IMR-90 (cell line): ENCODE measurements around the gene LYSMD2. TPM values are rescaled to one million over a fixed set of nuclear protein-coding genes. Genes with fewer than 3 reads are reported as not detected.

Experiments
- ATAC-seq: fragments of 200-7000 bp; cut with Tn5 transposase; 2 replicates; pipeline ENCODE4 v1.9.1; 2020; ENCODE audit warnings: low read depth, mild to moderate bottlenecking, moderate library complexity
- BruUV-seq: library from RNA; stranded (reverse); fragments of 400-500 nt; replicated peaks from 2 replicates; lab custom pipeline; 2021; lab: Mats Ljungman, UMichigan
- CTCF ChIA-PET: fragments of 300-600 bp; formaldehyde crosslinking; extraction: SDS; loops from one replicate; lab custom pipeline; 2021; ENCODE audit warnings: antibody characterized with exemption; lab: Yijun Ruan, JAX
- POLR2A ChIA-PET: fragments of 300-600 bp; sonication (Branson Sonifier 250); formaldehyde crosslinking; loops from one replicate; lab custom pipeline; 2022; ENCODE audit warnings: antibody characterized with exemption; ENCODE audit not compliant: unreplicated experiment; lab: Charles Lee
- DNase-seq: peaks from one replicate; pipeline ENCODE4 v3.0.0; 2013
- H2AFZ ChIP-seq: replicated peaks from 2 replicates; pipeline ENCODE3; 2013; ENCODE audit warnings: low read length, mild to moderate bottlenecking; ENCODE audit not compliant: poor library complexity
- H2AK5ac ChIP-seq: 2 replicates; pipeline ENCODE4 v1.6.1; 2013; ENCODE audit warnings: low read depth, low read length, inconsistent platforms
- H2AK9ac ChIP-seq: replicated peaks from 2 replicates; pipeline ENCODE3; 2013; ENCODE audit warnings: mild to moderate bottlenecking, low read depth, low read length, moderate library complexity; ENCODE audit not compliant: poor library complexity
- H2BK120ac ChIP-seq: 2 replicates; pipeline ENCODE4 v1.6.1; 2013; ENCODE audit warnings: low read depth, low read length, inconsistent platforms
- H2BK15ac ChIP-seq: 3 replicates; pipeline ENCODE4 v1.6.1; 2013; ENCODE audit warnings: low read depth, low read length, inconsistent platforms
- H2BK20ac ChIP-seq: 2 replicates; pipeline ENCODE4 v1.6.1; 2013; ENCODE audit warnings: low read depth, mild to moderate bottlenecking, inconsistent platforms, low read length, moderate library complexity
- H2BK5ac ChIP-seq: 2 replicates; pipeline ENCODE4 v1.6.1; 2013; ENCODE audit warnings: mild to moderate bottlenecking, low read depth, low read length, inconsistent platforms; ENCODE audit not compliant: poor library complexity, severe bottlenecking
- H3K14ac ChIP-seq: replicated peaks from 2 replicates; pipeline ENCODE4 v1.6.1; 2013; ENCODE audit warnings: low read depth, low read length, inconsistent platforms
- H3K18ac ChIP-seq: 2 replicates; pipeline ENCODE4 v1.6.1; 2013; ENCODE audit warnings: low read depth, low read length, control low read depth
- H3K23ac ChIP-seq: 2 replicates; pipeline ENCODE4 v1.6.1; 2013; ENCODE audit warnings: low read depth, low read length, inconsistent platforms
- H3K27ac ChIP-seq: 2 replicates; pipeline ENCODE4 v1.5.1; 2013; ENCODE audit warnings: mild to moderate bottlenecking, control low read depth, low read length; ENCODE audit not compliant: insufficient read depth
- H3K27me3 ChIP-seq: 2 replicates; pipeline ENCODE4 v1.6.1; 2013; ENCODE audit warnings: low read length; ENCODE audit not compliant: control insufficient read depth, insufficient read depth
- H3K36me3 ChIP-seq: 2 replicates; pipeline ENCODE4 v1.6.1; 2013; ENCODE audit warnings: low read length, mixed read lengths; ENCODE audit not compliant: control insufficient read depth, insufficient read depth
- H3K4ac ChIP-seq: 2 replicates; pipeline ENCODE4 v1.6.1; 2013; ENCODE audit warnings: low read depth, low read length, inconsistent platforms
- H3K4me1 ChIP-seq: 2 replicates; pipeline ENCODE4 v1.6.1; 2013; ENCODE audit warnings: low read length, mixed read lengths; ENCODE audit not compliant: control insufficient read depth, insufficient read depth
- H3K4me2 ChIP-seq: 2 replicates; pipeline ENCODE4 v1.6.1; 2013; ENCODE audit warnings: low read depth, mild to moderate bottlenecking, control low read depth, low read length, moderate library complexity
- H3K4me3 ChIP-seq: 2 replicates; pipeline ENCODE4 v1.5.1; 2013; ENCODE audit warnings: low read depth, mild to moderate bottlenecking, control low read depth, low read length, moderate library complexity; ENCODE audit not compliant: insufficient read depth
- H3K56ac ChIP-seq: 2 replicates; pipeline ENCODE4 v1.6.1; 2013; ENCODE audit warnings: low read length, inconsistent platforms; ENCODE audit not compliant: insufficient read depth; ENCODE audit errors: extremely low read depth
- H3K79me1 ChIP-seq, 2 experiments: 2 replicates each; pipeline ENCODE4 v1.6.1; 2013; ENCODE audit warnings: low read length in 2 of 2, inconsistent platforms in 1 of 2, low read depth in 1 of 2
- H3K9ac ChIP-seq: 2 replicates; pipeline ENCODE4 v1.6.1; 2013; ENCODE audit warnings: low read depth, low read length, control low read depth
- H3K9me1 ChIP-seq: 2 replicates; pipeline ENCODE4 v1.6.1; 2013; ENCODE audit warnings: low read length, inconsistent platforms; ENCODE audit not compliant: insufficient read depth
- H3K9me3 ChIP-seq: 2 replicates; pipeline ENCODE4 v1.6.1; 2013; ENCODE audit warnings: low read length; ENCODE audit not compliant: control insufficient read depth, insufficient read depth
- H4K20me1 ChIP-seq: 2 replicates; pipeline ENCODE4 v1.6.1; 2013; ENCODE audit warnings: low read length, inconsistent platforms; ENCODE audit not compliant: insufficient read depth
- H4K5ac ChIP-seq: 2 replicates; pipeline ENCODE4 v1.6.1; 2013; ENCODE audit warnings: mild to moderate bottlenecking, low read depth, low read length, control low read depth
- H4K8ac ChIP-seq, 2 experiments: 2 replicates each; pipeline ENCODE4 v1.6.1; 2013; ENCODE audit warnings: low read depth in 2 of 2, low read length in 2 of 2, control low read depth in 1 of 2, inconsistent platforms in 1 of 2
- H4K91ac ChIP-seq: 2 replicates; pipeline ENCODE4 v1.6.1; 2013; ENCODE audit warnings: low read depth, low read length, inconsistent platforms; ENCODE audit not compliant: insufficient read depth
- CHD1 ChIP-seq: IDR thresholded peaks from 2 replicates; pipeline ENCODE4 v1.6.1; 2012; ENCODE audit warnings: low read depth, low read length, improper control_type of control experiment
- MAZ ChIP-seq: IDR thresholded peaks from 2 replicates; pipeline ENCODE4 v1.6.1; 2012; ENCODE audit warnings: low read depth, mild to moderate bottlenecking, low read length, improper control_type of control experiment, moderate library complexity, borderline replicate concordance
- NFE2L2 ChIP-seq: fragments of 150-350 bp; IDR thresholded peaks from 2 replicates; pipeline ENCODE4 v1.6.1; 2016; ENCODE audit warnings: low read depth, mild to moderate bottlenecking, low read length
- RCOR1 ChIP-seq: IDR thresholded peaks from 2 replicates; pipeline ENCODE4 v1.6.1; 2012; ENCODE audit warnings: mild to moderate bottlenecking, low read length, improper control_type of control experiment; ENCODE audit not compliant: insufficient replicate concordance
- RFX5 ChIP-seq: IDR thresholded peaks from 2 replicates; pipeline ENCODE4 v1.8.0; 2012; ENCODE audit warnings: low read depth, mild to moderate bottlenecking, low read length, moderate library complexity
- SMC3 ChIP-seq: fragments of 150-350 bp; IDR thresholded peaks from 2 replicates; pipeline ENCODE4 v1.6.1; 2016; ENCODE audit warnings: low read depth, mild to moderate bottlenecking, antibody characterized with exemption, low read length, moderate library complexity
- WGBS, 2 experiments: methylation state at CpG; one replicate each; pipeline versions ENCODE4 v1.1.5 to v1.1.7; 2013; ENCODE audit warnings: missing lambda C conversion rate in 2 of 2; ENCODE audit not compliant: insufficient read length in 1 of 2; ENCODE audit errors: extremely low coverage in 2 of 2; 5-methylcytosine and 5-hydroxymethylcytosine counted together
- dilution Hi-C: fragments of 300-500 bp; cut with HindIII; formaldehyde crosslinking; loops from one replicate; pipeline ENCODE4 v1.14.3; 2018; ENCODE audit warnings: low sequenced_read_pairs; ENCODE audit not compliant: unreplicated experiment
- in situ Hi-C: fragments of 300-500 bp; cut with MboI; formaldehyde crosslinking; loops from 3 replicates; pipeline ENCODE4 v1.14.3; 2019; ENCODE audit warnings: low sequenced_read_pairs, inconsistent platforms, mixed read lengths
- intact Hi-C: fragments of 100-400 bp; cut with micrococcal nuclease; formaldehyde crosslinking; loops from 2 replicates; pipeline ENCODE4 v1.10.0; 2022
- polyA plus RNA-seq, 3 experiments: library from polyadenylated mRNA; depleted of rRNA; stranded (reverse); fragments of >200 nt; gene quantifications; 2 replicates each; pipeline ENCODE4 v1.2.3, GENCODE V29; 2012; ENCODE audit warnings: low replicate concordance in 1 of 3
- total RNA-seq: library from RNA; depleted of rRNA; stranded (reverse); fragments of >200 nt; gene quantifications from 2 replicates; pipeline ENCODE4 v1.2.3, GENCODE V29; 2012
- TF ChIP-seq, protein P1 (sequence below): fragments of 150-350 bp; IDR thresholded peaks from 2 replicates; pipeline ENCODE4 v1.6.1; 2017; ENCODE audit warnings: mild to moderate bottlenecking, antibody characterized with exemption, low read length, low read depth

The LYSMD2 gene
- total and polyA plus RNA-seq, 2 of the 4 experiments (the other 2 are of a cell fraction): 5.9 to 6.0 TPM

DNA sequence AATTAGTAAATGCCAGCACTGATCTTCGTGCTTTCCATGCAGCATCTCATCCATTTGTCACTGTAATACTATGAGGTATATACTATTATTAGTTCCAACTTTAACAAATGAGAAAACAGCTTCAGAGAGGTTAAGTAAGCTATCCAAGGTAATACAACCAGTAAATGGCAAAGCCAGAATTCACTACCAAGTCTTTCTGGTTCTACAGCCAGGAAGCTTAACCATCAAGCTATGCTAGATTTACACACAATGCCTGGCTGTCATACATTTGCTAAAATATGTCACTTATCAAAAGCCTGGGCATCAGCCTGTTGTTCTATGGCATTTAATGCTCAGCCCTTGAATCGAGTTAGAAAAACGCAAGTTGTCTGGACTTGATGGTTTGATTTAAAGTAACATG, 46.5 kb upstream of the LYSMD2 start:
- Histone ChIP-seq H2BK20ac (no peak overlapping the region), H4K5ac (no peak overlapping the region), H3K18ac (no peak overlapping the region), H3K9ac (no peak overlapping the region), H3K4me3 (no peak overlapping the region), H4K8ac (no peak overlapping the region), H3K14ac (no peak overlapping the region), H3K36me3 (peaks cover 5% of the 10 kb centered on the region; the same call in 1 of the 2 replicates), H3K79me1 (no peaks in the 10 kb centered on the region), H2BK5ac (no peak overlapping the region), H3K4me1 (no peaks in the 10 kb centered on the region), H4K91ac (no peak overlapping the region), H2AK9ac (no peak overlapping the region), H3K9me1 (no peaks in the 10 kb centered on the region), H3K9me3 (no peaks in the 10 kb centered on the region), H2BK15ac (no peak overlapping the region), H3K56ac (no peak overlapping the region), H2AFZ (no peak overlapping the region), H3K23ac (no peak overlapping the region), H3K27me3 (no peaks in the 10 kb centered on the region), H3K4me2 (no peak overlapping the region), H4K20me1 (no peaks in the 10 kb centered on the region), H2BK120ac (no peak overlapping the region), H2AK5ac (no peak overlapping the region), H3K27ac (no peak overlapping the region), H3K4ac (no peak overlapping the region)
- ChIA-PET CTCF (interaction anchor here (1.0 kb wide), 1 partner anchor 134 kb away, joined by 5 read pairs; no protein-coding TSS in a partner anchor), POLR2A (no interaction called here)
- in situ Hi-C loops: no loop called here
- DNase-seq (no peak), ATAC-seq (no peak)
- BruUV-seq: no TSS peak
- dilution Hi-C loops: no loop called here
- WGBS, 2 experiments: no CpG with 5 or more reads among the region's 3 CpGs
- intact Hi-C loops: loop anchor here (10.0 kb wide), 1 partner anchor 441 kb away; no protein-coding TSS in a partner anchor
- TF ChIP-seq, protein P1, sequence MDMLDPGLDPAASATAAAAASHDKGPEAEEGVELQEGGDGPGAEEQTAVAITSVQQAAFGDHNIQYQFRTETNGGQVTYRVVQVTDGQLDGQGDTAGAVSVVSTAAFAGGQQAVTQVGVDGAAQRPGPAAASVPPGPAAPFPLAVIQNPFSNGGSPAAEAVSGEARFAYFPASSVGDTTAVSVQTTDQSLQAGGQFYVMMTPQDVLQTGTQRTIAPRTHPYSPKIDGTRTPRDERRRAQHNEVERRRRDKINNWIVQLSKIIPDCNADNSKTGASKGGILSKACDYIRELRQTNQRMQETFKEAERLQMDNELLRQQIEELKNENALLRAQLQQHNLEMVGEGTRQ: no peak
- TF ChIP-seq MAZ (no peak), SMC3 (no peak), CHD1 (no peak), RCOR1 (no peak), RFX5 (no peak), NFE2L2 (no peak)
